ENCODE results near the gene BIN1. TPM values are rescaled to one million over a fixed set of nuclear protein-coding genes. Genes with fewer than 3 reads are reported as not detected.
A peak's percentile ranks its signal among the peaks of the same experiment; 100 is the strongest.

Gene BIN1
- total RNA-seq, 1 experiment from 2014 or later, result 198 TPM

DNA sequence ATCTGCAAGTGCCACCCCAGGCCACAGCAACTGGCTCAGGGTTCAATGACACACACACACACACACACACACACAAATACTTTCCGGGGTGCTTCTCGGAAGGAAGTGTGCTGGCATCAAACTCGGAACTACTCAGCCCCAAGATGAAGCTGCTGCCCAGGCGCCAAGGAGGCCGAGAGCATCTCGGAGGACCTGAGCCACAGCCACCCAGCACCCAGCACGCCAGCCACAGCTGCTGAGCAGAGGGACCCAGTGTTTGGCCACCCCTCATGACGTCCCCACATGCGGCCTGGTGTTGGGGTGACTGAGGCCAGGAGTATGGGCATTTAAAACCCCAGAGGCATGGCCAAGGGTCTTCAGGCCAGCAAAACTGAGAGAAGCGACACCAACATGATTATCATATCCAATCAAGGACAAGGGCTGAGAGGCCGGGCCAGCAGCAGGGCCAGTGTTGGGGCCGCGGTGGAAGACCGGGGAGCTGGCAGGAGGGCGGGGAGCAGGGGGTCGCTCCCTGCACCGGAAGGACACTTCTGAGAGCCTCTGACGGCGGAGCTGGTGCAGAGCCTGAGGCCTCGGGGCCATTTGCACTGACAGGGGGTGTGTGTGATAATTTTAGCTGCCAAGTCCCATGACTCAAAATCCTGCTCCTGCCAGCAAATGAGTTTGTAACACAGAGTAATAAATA, 61.8 kb downstream of the BIN1 start:
- DNase-seq, result no peak
- Histone ChIP-seq H3K9me3 (no peaks in the 10 kb centered on the region), H3K4me3 (ENCODE audit: low read depth, low read length) (no peak overlapping the region), H3K27me3 (replicated peaks; ENCODE audit: control insufficient read depth, insufficient read depth, low read length) (no peaks in the 10 kb centered on the region), H3K4me1 (peaks cover 10% of the 10 kb centered on the region), H3K36me3 (ENCODE audit: control insufficient read depth, insufficient read depth, low read length) (peaks cover 2% of the 10 kb centered on the region; the same call in 1 of the 2 replicates)
- Mint-ChIP-seq H3K4me1 (ENCODE audit: low read depth, unreplicated experiment) (peaks cover 7% of the 10 kb centered on the region), H3K9me3 (ENCODE audit: unreplicated experiment) (no peaks in the 10 kb centered on the region), H3K4me3 (ENCODE audit: unreplicated experiment) (no peak overlapping the region), H3K27me3 (ENCODE audit: insufficient read depth, unreplicated experiment) (no peaks in the 10 kb centered on the region), H3K27ac (ENCODE audit: unreplicated experiment) (no peak overlapping the region), H3K36me3 (ENCODE audit: insufficient read depth, unreplicated experiment) (peaks cover 40% of the 10 kb centered on the region)
- POLR2A ChIA-PET, result no interaction called here
- BruUV-seq (replicated peaks), result no TSS peak
- intact Hi-C loops (cut with micrococcal nuclease; ENCODE audit: unreplicated experiment), result no loop called here
- CTCF ChIA-PET, result interaction anchor here (1.2 kb wide), 1 partner anchor 23 kb away, joined by 3 read pairs; no protein-coding TSS in a partner anchor
- TF ChIP-seq, protein P1, sequence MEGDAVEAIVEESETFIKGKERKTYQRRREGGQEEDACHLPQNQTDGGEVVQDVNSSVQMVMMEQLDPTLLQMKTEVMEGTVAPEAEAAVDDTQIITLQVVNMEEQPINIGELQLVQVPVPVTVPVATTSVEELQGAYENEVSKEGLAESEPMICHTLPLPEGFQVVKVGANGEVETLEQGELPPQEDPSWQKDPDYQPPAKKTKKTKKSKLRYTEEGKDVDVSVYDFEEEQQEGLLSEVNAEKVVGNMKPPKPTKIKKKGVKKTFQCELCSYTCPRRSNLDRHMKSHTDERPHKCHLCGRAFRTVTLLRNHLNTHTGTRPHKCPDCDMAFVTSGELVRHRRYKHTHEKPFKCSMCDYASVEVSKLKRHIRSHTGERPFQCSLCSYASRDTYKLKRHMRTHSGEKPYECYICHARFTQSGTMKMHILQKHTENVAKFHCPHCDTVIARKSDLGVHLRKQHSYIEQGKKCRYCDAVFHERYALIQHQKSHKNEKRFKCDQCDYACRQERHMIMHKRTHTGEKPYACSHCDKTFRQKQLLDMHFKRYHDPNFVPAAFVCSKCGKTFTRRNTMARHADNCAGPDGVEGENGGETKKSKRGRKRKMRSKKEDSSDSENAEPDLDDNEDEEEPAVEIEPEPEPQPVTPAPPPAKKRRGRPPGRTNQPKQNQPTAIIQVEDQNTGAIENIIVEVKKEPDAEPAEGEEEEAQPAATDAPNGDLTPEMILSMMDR (IDR thresholded peaks at IDR 0.05; ENCODE audit: insufficient read depth in 1 of 2, low read depth in 1 of 2, low read length in 1 of 2, severe bottlenecking in 1 of 2, unreplicated experiment in 1 of 2), result no peak

- Histone ChIP-seq H3K4me1 (peaks cover 10% of the 10 kb centered on the region), H3K4me3 (ENCODE audit: low read depth, low read length) (no peak overlapping the region), H3K9me3 (no peaks in the 10 kb centered on the region), H3K36me3 (ENCODE audit: control insufficient read depth, insufficient read depth, low read length) (peaks cover 2% of the 10 kb centered on the region; the same call in 1 of the 2 replicates), H3K27me3 (replicated peaks; ENCODE audit: control insufficient read depth, insufficient read depth, low read length) (no peaks in the 10 kb centered on the region)
- intact Hi-C loops (cut with micrococcal nuclease; ENCODE audit: unreplicated experiment), result no loop called here
- no peak for DNase-seq
- Mint-ChIP-seq H3K27ac (ENCODE audit: unreplicated experiment) (no peak overlapping the region), H3K4me3 (ENCODE audit: unreplicated experiment) (no peak overlapping the region), H3K9me3 (ENCODE audit: unreplicated experiment) (no peaks in the 10 kb centered on the region), H3K4me1 (ENCODE audit: low read depth, unreplicated experiment) (peaks cover 7% of the 10 kb centered on the region), H3K36me3 (ENCODE audit: insufficient read depth, unreplicated experiment) (peaks cover 31% of the 10 kb centered on the region), H3K27me3 (ENCODE audit: insufficient read depth, unreplicated experiment) (no peaks in the 10 kb centered on the region)
- CTCF ChIA-PET, result interaction anchor here (1.2 kb wide), 1 partner anchor 24 kb away, joined by 3 read pairs; no protein-coding TSS in a partner anchor
- no TSS peak for BruUV-seq (replicated peaks)
- POLR2A ChIA-PET, result no interaction called here
- TF ChIP-seq, protein P1 (IDR thresholded peaks at IDR 0.05; ENCODE audit: insufficient read depth in 1 of 2, low read depth in 1 of 2, low read length in 1 of 2, severe bottlenecking in 1 of 2, unreplicated experiment in 1 of 2), result no peak
Measured at GRCh38 chr2:127044165-127044718, 62.7 kb downstream of the BIN1 start.

GRCh38 chr2:127043367-127044164, 63.4 kb downstream of the BIN1 start:
- peaks cover 7% of the 10 kb centered on the region for H3K4me1 Mint-ChIP-seq (ENCODE audit: low read depth, unreplicated experiment)
- H3K27me3 Mint-ChIP-seq (ENCODE audit: insufficient read depth, unreplicated experiment), result no peaks in the 10 kb centered on the region
- H3K27ac Mint-ChIP-seq (ENCODE audit: unreplicated experiment), result no peak overlapping the region
- no peaks in the 10 kb centered on the region for H3K9me3 Mint-ChIP-seq (ENCODE audit: unreplicated experiment)
- no peak overlapping the region for H3K4me3 Mint-ChIP-seq (ENCODE audit: unreplicated experiment)
- ChIA-PET POLR2A (no interaction called here), CTCF (no interaction called here)
- H3K4me3 ChIP-seq (ENCODE audit: low read depth, low read length), result no peak overlapping the region
- intact Hi-C loops (cut with micrococcal nuclease; ENCODE audit: unreplicated experiment), result loop anchor here (2.0 kb wide), 1 partner anchor 47 kb away; no protein-coding TSS in a partner anchor
- H3K4me1 ChIP-seq, result peaks cover 10% of the 10 kb centered on the region
- peaks cover 25% of the 10 kb centered on the region for H3K36me3 Mint-ChIP-seq (ENCODE audit: insufficient read depth, unreplicated experiment)
- no peaks in the 10 kb centered on the region for H3K27me3 ChIP-seq (replicated peaks; ENCODE audit: control insufficient read depth, insufficient read depth, low read length)
- peak; percentile 68 to 75 for DNase-seq
- TF ChIP-seq, protein P1 (IDR thresholded peaks at IDR 0.05; ENCODE audit: insufficient read depth in 1 of 2, low read depth in 1 of 2, low read length in 1 of 2, severe bottlenecking in 1 of 2, unreplicated experiment in 1 of 2), result no peak
- no peaks in the 10 kb centered on the region for H3K36me3 ChIP-seq (ENCODE audit: control insufficient read depth, insufficient read depth, low read length)
- no peaks in the 10 kb centered on the region for H3K9me3 ChIP-seq
- no TSS peak for BruUV-seq (replicated peaks)

All from Caco-2 (cell line).